Mesangial cell (primary cell): ENCODE measurements around the gene HDAC2. TPM values are rescaled to one million over a fixed set of nuclear protein-coding genes. Genes with fewer than 3 reads are reported as not detected.

ENCODE experiments used
- total RNA-seq: library from RNA; depleted of rRNA; stranded (reverse); fragments of >200 nt; gene quantifications from 2 replicates; pipeline ENCODE4 v1.2.3, GENCODE V29; 2015

The HDAC2 gene
- total RNA-seq, result 66.0 and 72.0 TPM in 2 replicates

GRCh38 chr6:113970805-113971676 is at the start of gene HDAC2:
HDAC2 (minus strand) TSS chr6:113971148; CDS start chr6:113970908, 240 bp downstream.

Other genes starting within 250 kb of the HDAC2 start
- 100 and 124 TPM in 2 replicates for gene MARCKS, start 113.8 kb downstream of the HDAC2 start, total RNA-seq